Fibroblast of skin of back (primary cell): Measurements from ENCODE around the gene PTOV1.
A peak's percentile ranks its signal among the peaks of the same experiment; 100 is the strongest.

ENCODE experiments used
- DNase-seq: peaks from one replicate; pipeline ENCODE4 v3.0.0-alpha.2; 2013

PTOV1 gene

DNA sequence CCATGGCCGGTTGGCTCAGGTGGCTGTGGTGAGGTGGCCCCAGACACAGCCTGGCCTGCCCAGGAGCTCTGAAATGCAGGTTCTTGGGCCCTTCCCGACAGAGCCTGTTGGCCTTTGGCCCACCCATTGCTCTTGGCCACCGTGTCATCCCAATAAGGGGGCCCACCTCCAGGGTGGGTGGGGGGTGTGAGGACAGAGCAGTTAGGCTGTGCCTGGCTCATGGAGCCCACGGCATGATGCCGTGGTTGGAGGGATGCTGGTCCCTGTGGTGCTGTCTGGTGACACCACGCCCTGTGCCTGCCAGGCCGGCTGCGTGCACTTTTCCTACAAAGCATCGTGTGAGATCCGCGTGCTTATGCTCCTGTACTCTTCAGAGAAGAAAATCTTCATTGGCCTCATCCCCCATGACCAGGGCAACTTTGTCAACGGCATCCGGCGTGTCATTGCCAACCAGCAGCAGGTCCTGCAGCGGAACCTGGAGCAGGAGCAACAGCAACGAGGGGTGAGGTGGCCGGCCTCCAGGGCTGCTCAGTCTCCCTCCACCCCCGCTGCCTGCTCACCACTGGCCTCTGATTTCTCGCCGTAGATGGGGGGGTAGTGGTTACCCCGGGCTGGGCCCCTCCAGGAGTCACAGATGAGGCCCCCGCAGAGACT lies 8.8 kb downstream of the PTOV1 start:
- DNase-seq, result no peak

GRCh38 chr19:49860336-49861102 lies 9.6 kb downstream of the PTOV1 start:
- no peak for DNase-seq

DNA sequence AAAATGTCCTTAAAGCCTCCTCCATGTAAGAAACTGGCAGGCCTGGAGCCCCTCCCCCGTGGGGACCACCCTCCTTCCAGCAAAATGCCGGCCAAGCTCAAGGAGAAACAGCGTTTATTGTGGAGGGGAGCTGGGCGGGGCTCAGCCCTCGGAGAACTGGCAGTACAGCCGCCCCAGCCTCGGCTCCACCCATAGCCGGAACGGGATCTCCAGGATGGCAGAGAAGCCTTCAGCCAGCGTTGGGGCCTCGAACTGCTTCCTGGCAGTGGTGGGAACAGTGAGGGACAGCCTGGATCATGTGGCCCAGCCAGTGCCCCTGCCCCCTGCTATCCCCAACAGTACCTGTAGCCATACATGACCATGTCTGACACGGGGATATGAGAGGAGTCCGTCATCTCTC lies 10.1 kb downstream of the PTOV1 start:
- DNase-seq, result no peak

DNA sequence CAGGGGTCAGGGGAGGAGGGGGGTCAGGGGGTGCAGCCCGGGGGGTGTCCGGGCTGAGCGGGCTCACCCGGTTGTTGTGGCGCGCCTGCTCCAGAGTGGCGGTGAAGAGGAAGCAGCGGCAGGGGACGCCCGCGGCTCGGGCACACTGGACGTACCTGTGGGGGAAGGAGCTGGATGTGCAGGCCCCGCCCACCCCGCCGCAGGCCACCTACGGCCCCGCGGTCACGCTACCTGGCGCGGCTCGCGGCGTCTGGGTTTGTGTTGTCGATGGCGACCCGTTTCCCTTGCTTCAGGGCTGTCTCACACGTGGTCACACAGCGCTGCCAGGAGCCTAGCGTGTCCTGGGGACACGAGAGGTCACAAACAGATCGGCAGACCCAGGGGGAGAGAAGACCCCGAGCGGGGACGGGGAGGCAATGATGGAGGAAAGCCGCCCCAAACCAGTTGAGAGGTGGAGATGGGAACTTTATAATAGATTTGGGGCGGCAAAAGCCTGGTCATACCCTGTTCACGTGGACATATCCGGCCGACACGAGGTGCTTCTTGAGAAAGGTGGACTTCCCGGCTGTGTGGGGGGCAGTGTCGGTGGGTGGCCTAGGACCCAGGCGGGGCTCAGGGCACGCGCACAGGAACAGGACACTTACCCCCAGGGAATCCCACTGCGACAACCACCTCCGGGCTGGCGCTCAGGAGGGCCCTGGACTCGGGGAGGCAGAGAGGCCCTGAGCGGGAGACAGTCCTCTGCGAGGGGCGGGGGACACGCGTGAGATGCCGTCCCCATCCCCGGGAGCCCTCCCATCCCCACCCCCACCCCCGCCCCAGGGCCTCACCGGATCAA lies 10.8 kb downstream of the PTOV1 start:
- DNase-seq, result no peak

DNA sequence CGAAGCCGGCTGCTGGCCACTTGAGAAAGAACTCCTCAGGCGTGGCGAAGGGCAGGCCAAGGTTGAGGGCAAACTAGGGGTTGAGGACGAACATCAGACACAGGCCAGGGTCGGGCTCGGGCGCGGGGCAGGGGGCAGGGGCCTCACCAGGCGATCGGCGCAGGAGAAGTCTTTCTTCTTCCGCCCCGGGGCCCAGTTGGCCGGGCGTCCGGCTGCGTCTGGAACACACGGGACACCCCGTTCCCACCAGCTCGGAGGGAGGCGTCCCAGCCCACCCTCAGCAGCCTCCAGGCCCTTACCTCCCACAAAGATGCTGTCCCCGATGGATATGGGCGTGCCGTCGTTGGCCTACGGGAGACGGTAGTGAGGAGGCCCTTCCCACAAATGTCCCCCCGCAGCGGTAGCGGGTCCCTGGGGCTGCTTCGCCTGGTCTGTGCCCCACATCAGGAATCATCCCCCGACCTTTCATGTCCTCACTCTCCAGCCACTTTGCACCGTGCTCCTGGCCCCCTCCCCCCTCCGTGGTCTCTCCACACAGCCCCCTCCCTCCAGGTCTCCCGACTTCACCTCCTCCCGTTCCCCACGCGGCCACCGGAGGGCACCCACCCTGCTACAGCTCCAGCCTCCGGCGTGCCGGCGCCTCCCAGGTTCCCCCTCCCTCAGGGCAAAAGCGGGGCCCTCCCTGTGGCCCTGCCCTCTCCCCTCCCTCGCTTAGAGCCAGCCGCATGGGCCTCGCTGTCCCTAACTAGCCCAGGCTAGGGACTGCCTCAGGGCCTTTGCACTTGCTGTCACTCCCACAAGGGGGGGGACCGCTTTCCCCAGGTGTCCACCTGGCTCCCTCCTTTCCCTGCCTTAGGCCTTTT lies 11.7 kb downstream of the PTOV1 start:
- peak; percentile 41 for DNase-seq

GRCh38 chr19:49863254-49863934 lies 12.4 kb downstream of the PTOV1 start:
- DNase-seq, result no peak

- DNase-seq, result no peak
These were observed 13.0 kb downstream of the PTOV1 start for GRCh38 chr19:49863935-49864320.

- no peak for DNase-seq
These were observed 13.9 kb downstream of the PTOV1 start for GRCh38 chr19:49864890-49865289.

DNA sequence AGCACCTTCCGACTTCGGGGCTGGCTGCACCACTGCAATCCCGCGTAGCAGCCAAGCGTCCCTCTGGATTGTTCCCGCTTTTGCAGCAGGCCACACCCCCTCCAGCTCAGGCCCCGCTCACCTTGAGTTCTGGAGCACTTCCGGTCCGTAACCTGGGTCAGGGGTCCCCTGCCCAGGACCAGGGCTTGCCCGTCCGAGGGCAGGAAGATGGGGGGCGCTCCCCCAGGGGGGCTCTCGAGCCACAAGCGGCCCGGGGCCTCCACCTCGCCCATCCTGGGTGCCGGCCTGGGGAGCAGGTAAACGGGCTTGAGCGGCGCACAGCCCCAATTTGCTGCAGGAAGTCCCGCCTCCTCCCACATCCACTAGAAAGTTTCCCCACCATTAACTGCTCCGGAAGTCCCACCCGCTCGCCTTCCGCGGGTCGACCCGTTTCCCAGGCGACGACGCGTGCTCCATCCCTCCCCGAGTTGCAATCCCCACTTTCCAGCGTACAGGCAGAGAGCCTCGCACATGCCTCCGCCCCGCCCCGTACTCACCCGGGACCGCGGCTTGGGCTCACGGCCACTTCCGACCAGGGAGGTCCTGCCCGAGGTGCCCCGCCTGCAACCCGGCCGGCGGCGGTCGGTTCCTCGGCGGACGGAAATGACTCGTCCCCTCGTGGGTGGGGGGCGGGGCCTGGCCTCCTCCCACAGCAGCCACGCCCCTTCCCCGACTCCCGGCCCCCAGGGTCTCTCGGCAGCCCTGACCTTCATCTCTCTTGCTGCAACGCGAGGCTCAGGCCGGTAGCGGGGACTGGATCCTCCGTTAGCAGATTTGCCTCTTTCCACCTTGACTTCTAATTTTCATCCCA lies 16.2 kb downstream of the PTOV1 start, which contains the start of gene PNKP:
Gene PNKP, minus strand, starts transcription at position 644 of the 850 bp plus-strand sequence. Its CDS starts 372 bp downstream, at position 272.
- DNase-seq, result peak; percentile 91

GRCh38 chr19:49869009-49869483 lies 18.1 kb downstream of the PTOV1 start:
- no peak for DNase-seq

- peak; percentile 100 for DNase-seq
These were observed 18.7 kb downstream of the PTOV1 start for GRCh38 chr19:49869484-49870308.

DNA sequence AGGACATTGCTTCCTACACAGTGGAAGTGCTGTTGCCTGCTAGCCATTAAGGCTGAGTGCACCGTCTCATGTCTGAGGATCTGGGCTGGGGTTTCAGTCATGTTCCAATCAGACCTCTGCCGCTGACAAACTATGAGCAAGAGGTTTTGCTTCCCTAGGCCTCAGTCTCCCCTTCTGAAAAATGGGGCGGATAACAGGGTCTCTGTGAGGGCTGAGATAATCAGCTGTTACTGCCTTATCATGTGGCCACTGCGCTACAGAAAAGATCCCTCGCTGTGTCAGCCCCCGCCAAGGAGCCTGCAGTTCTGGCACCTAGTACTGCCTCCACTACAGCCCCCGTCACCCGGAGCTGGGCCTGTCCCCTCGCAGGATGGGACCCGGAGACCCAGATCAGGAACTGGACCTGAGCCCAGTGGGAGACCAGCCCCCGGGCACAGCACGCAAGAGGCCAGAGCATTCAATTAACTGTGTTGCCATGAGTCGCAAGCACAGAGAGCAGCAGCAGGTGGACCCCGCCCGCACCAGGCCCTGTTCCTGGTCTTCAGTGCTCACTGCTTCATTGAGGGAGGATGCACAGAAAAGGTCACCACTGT lies 19.4 kb downstream of the PTOV1 start:
- no peak for DNase-seq

GRCh38 chr19:49871349-49871985 lies 20.5 kb downstream of the PTOV1 start:
- no peak for DNase-seq

- DNase-seq, result no peak
These were observed 21.5 kb downstream of the PTOV1 start for GRCh38 chr19:49872245-49873128.

DNA sequence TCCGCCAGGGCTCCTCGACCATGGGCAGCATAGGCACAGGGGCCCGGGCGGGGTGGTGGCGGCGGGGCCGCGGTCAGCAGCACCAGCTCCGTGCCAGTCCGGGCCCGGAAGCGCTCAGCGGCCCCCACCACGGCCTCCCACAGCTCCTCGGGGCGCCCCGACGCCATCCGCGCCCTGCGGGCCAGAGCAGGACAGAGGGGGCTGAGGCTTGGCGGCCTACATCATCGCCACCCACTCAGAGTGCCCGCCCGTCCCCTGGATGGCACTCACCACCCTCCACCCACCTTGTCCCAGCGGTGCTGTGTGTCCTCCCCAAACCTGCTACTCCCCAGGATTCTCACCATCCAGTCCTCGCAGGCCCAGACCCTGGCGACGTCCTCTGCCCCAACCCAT lies 22.2 kb downstream of the PTOV1 start:
- no peak for DNase-seq

DNA sequence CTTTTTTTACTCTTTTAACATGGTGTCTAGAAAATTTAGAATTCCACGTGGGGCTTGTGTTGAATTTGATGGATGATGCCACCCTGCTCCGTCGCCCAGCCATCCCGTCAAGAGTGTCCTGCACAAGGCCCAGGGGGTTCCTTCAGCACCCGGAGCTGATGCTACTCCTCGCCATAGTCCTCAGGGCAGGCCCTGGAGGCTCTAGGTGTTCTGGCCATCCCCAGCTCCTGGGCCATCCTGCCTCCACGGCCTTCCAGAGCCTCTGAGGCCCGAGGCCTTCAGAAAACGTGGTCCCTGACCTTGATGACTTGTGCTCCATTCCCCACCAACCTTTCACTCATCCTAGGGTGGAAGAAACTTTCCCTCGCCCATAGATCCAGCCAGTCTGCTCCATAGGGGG lies 22.9 kb downstream of the PTOV1 start:
- no peak for DNase-seq

GRCh38 chr19:49874503-49875157 lies 23.7 kb downstream of the PTOV1 start:
- DNase-seq, result no peak
